Upper lobe of left lung (tissue), 6 donors: Measurements from ENCODE around the gene CDX2. TPM values are rescaled to one million over a fixed set of nuclear protein-coding genes. Genes with fewer than 3 reads are reported as not detected.

Source experiments
- ATAC-seq, 2 donors: fragments of 200-7000 bp; cut with Tn5 transposase; one replicate each; pipeline ENCODE4 v1.9.1; 2022; ENCODE audit warnings: mild to moderate bottlenecking in 2 of 2, moderate library complexity in 2 of 2; ENCODE audit not compliant: low FRiP score in 2 of 2
- DNase-seq, 2 donors: peaks; one replicate each; pipeline ENCODE4 v3.0.0-alpha.2; 2019 to 2020
- H3K27ac ChIP-seq, 4 donors: fragments of 200-600 bp; sonication (generic); one replicate each; pipeline ENCODE4 v1.5.1; 2016 to 2019
- H3K27me3 ChIP-seq, 4 donors: fragments of 200-600 bp; sonication (generic); one replicate each; pipeline ENCODE4 v1.5.1; 2017 to 2019
- H3K36me3 ChIP-seq, 4 donors: fragments of 200-600 bp; sonication (generic); one replicate each; pipeline ENCODE4 v1.5.1; 2016 to 2019
- H3K4me1 ChIP-seq, 4 donors: fragments of 200-600 bp; sonication (generic); one replicate each; pipeline ENCODE4 v1.5.1; 2018 to 2019
- H3K4me3 ChIP-seq, 4 donors: fragments of 200-600 bp; sonication (generic); one replicate each; pipeline ENCODE4 v1.5.1; 2017 to 2019; ENCODE audit warnings: mild to moderate bottlenecking in 2 of 4, moderate library complexity in 1 of 4
- H3K9me3 ChIP-seq, 4 donors: fragments of 200-600 bp; sonication (generic); one replicate each; pipeline ENCODE4 v1.5.1; 2018 to 2019
- EP300 ChIP-seq, 4 donors: sonication (generic); formaldehyde crosslinking; IDR thresholded peaks; one replicate each; pipeline ENCODE4 v1.5.1; 2017; ENCODE audit warnings: antibody characterized with exemption in 4 of 4, control low read depth in 2 of 4
- POLR2A ChIP-seq, 4 donors: fragments of 450-650 bp; IDR thresholded peaks; one replicate each; pipeline ENCODE4 v1.5.1; 2016 to 2017; ENCODE audit warnings: antibody characterized with exemption in 4 of 4, mild to moderate bottlenecking in 2 of 4
- POLR2AphosphoS5 ChIP-seq, 2 donors: sonication (generic); formaldehyde crosslinking; IDR thresholded peaks; one replicate each; pipeline ENCODE4 v1.5.1; 2017; ENCODE audit warnings: antibody characterized with exemption in 2 of 2
- WGBS, 2 donors: methylation state at CpG; one replicate each; pipeline ENCODE4 v1.1.5; 2017 to 2018; 5-methylcytosine and 5-hydroxymethylcytosine counted together
- total RNA-seq, 6 donors: library from RNA; depleted of rRNA in 4 of 6; stranded (reverse); fragments of >200 nt in 4 of 6; gene quantifications; one replicate each; pipeline versions ENCODE4 v1.1.0 to v1.2.1, GENCODE V29; 2016 to 2021
- TF ChIP-seq, protein P1 (sequence below), 6 experiments: fragments of 450-650 bp in 4 of 6; fragments of 200-600 bp in 2 of 6; sonication (generic) in 2 of 6; IDR thresholded peaks; one replicate each; pipeline ENCODE4 v1.5.1; 2016 to 2019; ENCODE audit warnings: antibody characterized with exemption in 6 of 6
- donor health status: DM: no; HTN: no; CAD: no; lungs with moderate emphysema.
- donor health status: DM: no; HTN: yes; CAD: no; lungs with severe emphysema.

The CDX2 gene
- total RNA-seq, 6 donors from 2014 or later, result 0.14 TPM; not detected in 5

DNA sequence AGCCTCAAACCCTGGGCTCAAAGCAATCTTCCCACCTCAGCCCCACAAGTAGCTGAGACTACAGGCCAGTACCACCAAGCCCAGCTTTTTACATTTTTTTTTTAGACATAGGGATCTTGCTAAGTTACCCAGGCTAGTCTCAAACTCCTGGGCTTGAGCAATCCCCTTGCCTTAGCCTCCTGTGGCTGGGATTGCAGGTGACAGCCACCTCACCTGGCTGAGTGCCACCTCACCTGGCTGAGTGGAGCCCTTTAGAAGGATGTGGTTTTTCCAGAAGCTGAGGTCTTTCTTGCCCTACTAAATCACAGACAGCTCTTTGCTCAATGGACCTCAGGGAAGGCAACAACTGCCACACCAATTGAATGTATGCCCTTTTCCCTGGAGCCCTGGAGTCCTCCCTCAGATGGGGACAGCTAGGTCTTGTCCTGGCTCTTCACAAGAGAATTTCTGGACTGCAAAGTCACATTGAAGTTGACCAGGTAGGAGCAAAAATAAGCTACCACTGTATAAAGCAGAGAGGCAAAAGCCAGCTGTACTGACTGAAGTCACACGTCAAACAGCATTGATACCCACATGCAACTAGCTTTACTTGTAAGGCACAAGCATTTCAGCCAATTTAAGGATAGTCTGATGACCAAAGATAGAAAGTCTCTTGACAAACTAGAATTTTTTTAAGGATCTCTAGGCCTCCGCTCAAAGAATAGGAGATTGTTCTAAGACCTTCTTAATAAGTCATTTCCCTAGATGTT, 35.4 kb downstream of the CDX2 start:
- H3K4me1 ChIP-seq, result peaks cover 0 to under 1% (median 0%) of the 10 kb centered on the region in 4 donors
- no peaks in the 10 kb centered on the region for H3K9me3 ChIP-seq
- no peaks in the 10 kb centered on the region for H3K36me3 ChIP-seq
- no peak overlapping the region for H3K4me3 ChIP-seq
- no peak for TF ChIP-seq POLR2A (IDR thresholded peaks at IDR 0.05)
- TF ChIP-seq, protein P1, sequence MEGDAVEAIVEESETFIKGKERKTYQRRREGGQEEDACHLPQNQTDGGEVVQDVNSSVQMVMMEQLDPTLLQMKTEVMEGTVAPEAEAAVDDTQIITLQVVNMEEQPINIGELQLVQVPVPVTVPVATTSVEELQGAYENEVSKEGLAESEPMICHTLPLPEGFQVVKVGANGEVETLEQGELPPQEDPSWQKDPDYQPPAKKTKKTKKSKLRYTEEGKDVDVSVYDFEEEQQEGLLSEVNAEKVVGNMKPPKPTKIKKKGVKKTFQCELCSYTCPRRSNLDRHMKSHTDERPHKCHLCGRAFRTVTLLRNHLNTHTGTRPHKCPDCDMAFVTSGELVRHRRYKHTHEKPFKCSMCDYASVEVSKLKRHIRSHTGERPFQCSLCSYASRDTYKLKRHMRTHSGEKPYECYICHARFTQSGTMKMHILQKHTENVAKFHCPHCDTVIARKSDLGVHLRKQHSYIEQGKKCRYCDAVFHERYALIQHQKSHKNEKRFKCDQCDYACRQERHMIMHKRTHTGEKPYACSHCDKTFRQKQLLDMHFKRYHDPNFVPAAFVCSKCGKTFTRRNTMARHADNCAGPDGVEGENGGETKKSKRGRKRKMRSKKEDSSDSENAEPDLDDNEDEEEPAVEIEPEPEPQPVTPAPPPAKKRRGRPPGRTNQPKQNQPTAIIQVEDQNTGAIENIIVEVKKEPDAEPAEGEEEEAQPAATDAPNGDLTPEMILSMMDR (IDR thresholded peaks at IDR 0.05), result no peak
- no peak for TF ChIP-seq POLR2AphosphoS5 (IDR thresholded peaks at IDR 0.05)
- no peak for TF ChIP-seq EP300 (IDR thresholded peaks at IDR 0.05)
- H3K27ac ChIP-seq, result no peak overlapping the region
- DNase-seq (no peak), ATAC-seq (no peak)
- H3K27me3 ChIP-seq, result peaks cover 0 to 15% (median 8%) of the 10 kb centered on the region in 4 donors
- 65 to 86% methylated on average over 2 of the region's 2 CpGs for WGBS, 2 donors

DNA sequence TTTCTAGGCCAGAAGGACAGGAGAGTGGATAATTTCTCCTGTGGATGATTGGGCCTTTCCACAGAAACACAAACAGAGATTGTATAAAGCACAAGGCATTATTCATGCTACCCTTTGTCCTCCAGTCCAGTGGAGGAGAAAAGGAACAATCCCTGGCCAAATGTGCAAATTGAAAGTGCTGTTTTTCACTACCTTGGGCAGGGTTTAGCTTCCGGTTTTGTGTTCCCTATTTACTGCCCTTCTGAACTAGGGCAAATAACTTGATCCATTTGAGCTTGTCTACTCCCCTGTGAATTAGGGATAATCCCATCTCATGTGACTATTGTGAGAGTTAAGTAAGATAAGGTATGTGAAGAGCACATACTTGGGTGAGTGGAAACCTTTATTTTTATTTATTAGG, 36.0 kb downstream of the CDX2 start:
- H3K4me3 ChIP-seq, result no peak overlapping the region
- 45 to 73% methylated on average over 1 of the region's 1 CpG for WGBS, 2 donors
- peaks cover 0 to 7% (median 0%) of the 10 kb centered on the region in 4 donors for H3K4me1 ChIP-seq

DNA sequence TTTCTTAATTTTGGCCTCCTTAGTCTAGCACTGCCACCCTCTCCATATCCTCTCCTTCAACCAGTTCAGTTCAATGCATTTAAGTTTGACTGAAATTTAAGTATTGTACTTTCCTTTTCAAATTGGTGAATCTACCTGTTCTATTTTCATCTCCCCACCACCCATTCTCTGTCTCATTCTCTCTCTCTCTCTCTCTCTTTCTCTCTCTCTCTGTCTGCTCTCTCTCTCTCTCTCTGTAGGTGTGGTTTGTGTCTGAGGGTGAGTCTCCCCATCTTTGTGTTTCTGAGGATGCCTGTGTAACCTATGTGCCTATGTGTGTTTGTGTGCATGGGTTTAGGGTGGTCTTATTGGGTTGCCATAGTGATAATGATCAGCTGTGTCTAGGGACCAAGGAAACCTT, 39.2 kb downstream of the CDX2 start:
- Histone ChIP-seq H3K9me3 (no peaks in the 10 kb centered on the region), H3K4me3 (no peak overlapping the region), H3K27me3 (peaks cover 0 to 44% (median 20%) of the 10 kb centered on the region in 4 donors), H3K4me1 (peaks cover 0 to 20% (median 2%) of the 10 kb centered on the region in 4 donors), H3K27ac (no peak overlapping the region), H3K36me3 (no peaks in the 10 kb centered on the region)
- no peak for ATAC-seq
- DNase-seq, result no peak
- TF ChIP-seq POLR2A (IDR thresholded peaks at IDR 0.05), result no peak
- TF ChIP-seq, protein P1 (IDR thresholded peaks at IDR 0.05), result no peak
- TF ChIP-seq POLR2AphosphoS5 (IDR thresholded peaks at IDR 0.05), result no peak
- TF ChIP-seq EP300 (IDR thresholded peaks at IDR 0.05), result no peak

More for the DNA sequence above, 36.0 kb downstream of the CDX2 start:
- TF ChIP-seq EP300 (IDR thresholded peaks at IDR 0.05), result no peak
- TF ChIP-seq, protein P1 (IDR thresholded peaks at IDR 0.05), result no peak
- H3K9me3 ChIP-seq, result no peaks in the 10 kb centered on the region
- H3K27me3 ChIP-seq, result peaks cover 0 to 21% (median 11%) of the 10 kb centered on the region in 4 donors
- no peak overlapping the region for H3K27ac ChIP-seq
- no peak for ATAC-seq
- no peaks in the 10 kb centered on the region for H3K36me3 ChIP-seq
- no peak for DNase-seq

DNA sequence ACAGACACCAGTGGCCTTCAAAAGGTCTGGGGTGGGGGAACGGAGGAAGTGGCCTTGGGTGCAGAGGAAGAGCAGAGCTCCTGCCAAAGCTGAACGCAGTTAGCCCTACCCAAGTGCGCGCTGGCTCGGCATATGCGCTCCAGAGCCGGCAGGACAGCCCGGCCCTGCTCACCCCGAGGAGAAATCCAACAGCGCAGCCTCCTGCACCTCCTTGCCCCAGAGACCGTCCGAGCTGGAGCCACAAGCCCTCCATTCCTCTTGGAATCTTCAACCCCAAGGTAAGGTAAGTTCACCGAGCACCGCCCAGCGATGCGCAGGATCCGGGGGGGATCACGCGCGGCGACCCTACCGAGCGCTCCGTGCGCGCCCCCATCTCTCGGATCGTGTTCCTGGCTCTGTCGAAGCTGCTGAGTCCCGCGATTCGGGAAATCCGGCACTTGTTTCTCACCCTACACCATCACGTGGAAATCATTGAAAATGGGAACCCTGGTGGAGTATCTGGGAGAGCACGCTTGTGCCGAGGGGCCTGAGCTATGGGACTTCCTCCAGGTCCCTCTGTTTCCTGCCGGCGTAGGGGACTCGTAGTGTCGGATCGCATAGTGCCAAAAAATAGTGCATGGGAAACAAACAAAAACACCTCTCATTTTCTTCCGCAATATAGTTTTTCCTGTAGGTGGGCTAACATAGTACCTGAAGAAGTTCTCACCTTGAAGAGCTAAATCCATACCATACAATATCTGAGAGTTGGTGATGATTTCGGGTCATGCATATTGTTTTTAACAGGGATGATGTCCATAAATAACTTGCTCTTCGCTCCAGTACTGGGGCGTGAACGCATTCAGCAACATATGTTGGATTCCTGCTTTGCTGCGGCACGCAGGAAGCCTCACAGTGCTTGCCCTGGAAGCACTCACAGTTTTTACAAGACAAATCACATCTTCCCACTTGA, 40.0 kb downstream of the CDX2 start:
- H3K4me1 ChIP-seq, result peaks cover 0 to 25% (median 3%) of the 10 kb centered on the region in 4 donors
- H3K36me3 ChIP-seq, result no peaks in the 10 kb centered on the region
- ATAC-seq (no peak), DNase-seq (peak in 1 of 2 donors; percentile 62)
- no peaks in the 10 kb centered on the region for H3K9me3 ChIP-seq
- 5 to 9% methylated on average over 17 to 48 of the region's 48 CpGs for WGBS, 2 donors
- TF ChIP-seq, protein P1 (IDR thresholded peaks at IDR 0.05), result no peak
- TF ChIP-seq POLR2AphosphoS5 (IDR thresholded peaks at IDR 0.05), result no peak
- TF ChIP-seq POLR2A (IDR thresholded peaks at IDR 0.05), result no peak
- no peak for TF ChIP-seq EP300 (IDR thresholded peaks at IDR 0.05)
- H3K27me3 ChIP-seq, result peaks cover 0 to 52% (median 24%) of the 10 kb centered on the region in 4 donors
- H3K27ac ChIP-seq, result no peak overlapping the region
- no peak overlapping the region for H3K4me3 ChIP-seq
